Effector memory CD8-positive, alpha-beta T cell (primary cell): Measurements from ENCODE around the gene PITPNC1.
"Not testable (repeated sequence)": the region's sequence is repeated elsewhere in the genome, so short reads cannot be mapped to it uniquely, and the experiment has no call there.

ENCODE experiments used
- ATAC-seq: fragments of 150-1000 bp; cut with Tn5 transposase; replicated peaks from 2 replicates; pipeline ENCODE4 v1.10.0; 2021; ENCODE audit warnings: mild to moderate bottlenecking, moderate library complexity
- DNase-seq, 3 experiments: peaks; one replicate each; pipeline ENCODE4 v3.0.0; 2021
- H3K27ac Mint-ChIP-seq, 2 donors: one replicate each; pipeline ENCODE4 v1.8.0; 2022; ENCODE audit warnings: mild to moderate bottlenecking in 2 of 2, mixed read lengths in 2 of 2, moderate library complexity in 2 of 2
- H3K27me3 Mint-ChIP-seq, 2 donors: one replicate each; pipeline ENCODE4 v1.8.0; 2022; ENCODE audit warnings: mixed read lengths in 2 of 2
- H3K36me3 Mint-ChIP-seq: one replicate; pipeline ENCODE4 v1.8.0; 2022; ENCODE audit warnings: mild to moderate bottlenecking, moderate library complexity, mixed read lengths; ENCODE audit not compliant: insufficient read depth
- H3K4me1 Mint-ChIP-seq, 2 donors: one replicate each; pipeline ENCODE4 v1.8.0; 2022; ENCODE audit warnings: low read depth in 2 of 2, mixed read lengths in 2 of 2
- H3K4me3 Mint-ChIP-seq, 2 donors: one replicate each; pipeline ENCODE4 v1.8.0; 2022; ENCODE audit warnings: mild to moderate bottlenecking in 2 of 2, mixed read lengths in 2 of 2, moderate library complexity in 2 of 2
- H3K9me3 Mint-ChIP-seq, 2 donors: one replicate each; pipeline ENCODE4 v1.8.0; 2022; ENCODE audit warnings: mixed read lengths in 2 of 2

Gene PITPNC1

GRCh38 chr17:67578142-67578457 is 201.0 kb downstream of the PITPNC1 start:
- H3K27me3 Mint-ChIP-seq = no peaks in the 10 kb centered on the region
- no peaks in the 10 kb centered on the region for H3K9me3 Mint-ChIP-seq
- DNase-seq (no peak), ATAC-seq (no peak)
- peaks cover 48% of the 10 kb centered on the region for H3K36me3 Mint-ChIP-seq
- H3K4me1 Mint-ChIP-seq = peaks cover 7 to 38% of the 10 kb centered on the region in 2 donors
- no peak overlapping the region for H3K4me3 Mint-ChIP-seq
- peak overlapping the region; percentile 30 to 90 for H3K27ac Mint-ChIP-seq

GRCh38 chr17:67578679-67579405 is 201.8 kb downstream of the PITPNC1 start:
- DNase-seq = not testable (repeated sequence)

GRCh38 chr17:67582673-67583081 is 205.6 kb downstream of the PITPNC1 start:
- ATAC-seq (no peak), DNase-seq (no peak)
- no peaks in the 10 kb centered on the region for H3K9me3 Mint-ChIP-seq
- peaks cover 39% of the 10 kb centered on the region for H3K36me3 Mint-ChIP-seq
- H3K27me3 Mint-ChIP-seq = no peaks in the 10 kb centered on the region
- H3K27ac Mint-ChIP-seq = no peak overlapping the region
- H3K4me3 Mint-ChIP-seq = no peak overlapping the region
- peaks cover 8 to 23% of the 10 kb centered on the region in 2 donors for H3K4me1 Mint-ChIP-seq

More at GRCh38 chr17:67578679-67579405, 201.8 kb downstream of the PITPNC1 start:
- Mint-ChIP-seq H3K27ac (peak overlapping the region; percentile 30 to 90), H3K36me3 (peaks cover 41% of the 10 kb centered on the region), H3K4me1 (peaks cover 5 to 31% of the 10 kb centered on the region in 2 donors)
- H3K27me3 Mint-ChIP-seq, ATAC-seq, H3K4me3 Mint-ChIP-seq, H3K9me3 Mint-ChIP-seq: not testable (repeated sequence)

GRCh38 chr17:67585077-67585602 is 208.1 kb downstream of the PITPNC1 start:
- DNase-seq (no peak), ATAC-seq (no peak)
- Mint-ChIP-seq H3K9me3 (no peaks in the 10 kb centered on the region), H3K27ac (peak overlapping the region in 1 of 2 donors; percentile 78), H3K27me3 (no peaks in the 10 kb centered on the region), H3K4me3 (no peak overlapping the region), H3K4me1 (peaks cover 13 to 36% of the 10 kb centered on the region in 2 donors), H3K36me3 (peaks cover 21% of the 10 kb centered on the region)

- peaks cover 13 to 36% of the 10 kb centered on the region in 2 donors for H3K4me1 Mint-ChIP-seq
- no peaks in the 10 kb centered on the region for H3K27me3 Mint-ChIP-seq
- peak overlapping the region in 1 of 2 donors; percentile 53 for H3K27ac Mint-ChIP-seq
- no peak overlapping the region for H3K4me3 Mint-ChIP-seq
- peaks cover 13% of the 10 kb centered on the region for H3K36me3 Mint-ChIP-seq
- ATAC-seq (no peak), DNase-seq (no peak)
- H3K9me3 Mint-ChIP-seq = no peaks in the 10 kb centered on the region
Observed at GRCh38 chr17:67588326-67588725, 211.2 kb downstream of the PITPNC1 start.

- DNase-seq (no peak), ATAC-seq (no peak)
- Mint-ChIP-seq H3K9me3 (no peaks in the 10 kb centered on the region), H3K4me1 (peaks cover 5 to 40% of the 10 kb centered on the region in 2 donors), H3K36me3 (peaks cover 16% of the 10 kb centered on the region), H3K27me3 (no peaks in the 10 kb centered on the region), H3K27ac (peak overlapping the region in 1 of 2 donors; percentile 41), H3K4me3 (no peak overlapping the region)
Observed at GRCh38 chr17:67594115-67594880, 217.2 kb downstream of the PITPNC1 start.

GRCh38 chr17:67600408-67600807 is 223.3 kb downstream of the PITPNC1 start:
- H3K9me3 Mint-ChIP-seq = no peaks in the 10 kb centered on the region
- DNase-seq (no peak), ATAC-seq (no peak)
- peaks cover 10 to 46% of the 10 kb centered on the region in 2 donors for H3K4me1 Mint-ChIP-seq
- H3K4me3 Mint-ChIP-seq = no peak overlapping the region
- no peaks in the 10 kb centered on the region for H3K27me3 Mint-ChIP-seq
- no peaks in the 10 kb centered on the region for H3K36me3 Mint-ChIP-seq
- H3K27ac Mint-ChIP-seq = peak overlapping the region in 1 of 2 donors; percentile 9

- H3K4me3 Mint-ChIP-seq = no peak overlapping the region
- H3K36me3 Mint-ChIP-seq = peaks cover 4% of the 10 kb centered on the region
- H3K4me1 Mint-ChIP-seq = peaks cover 17 to 39% of the 10 kb centered on the region in 2 donors
- no peaks in the 10 kb centered on the region for H3K9me3 Mint-ChIP-seq
- ATAC-seq = no peak
- peak overlapping the region; percentile 27 to 50 for H3K27ac Mint-ChIP-seq
- DNase-seq = no peak
- H3K27me3 Mint-ChIP-seq = no peaks in the 10 kb centered on the region
Observed at GRCh38 chr17:67601897-67602296, 224.8 kb downstream of the PITPNC1 start.

GRCh38 chr17:67602444-67602843 is 225.4 kb downstream of the PITPNC1 start:
- Mint-ChIP-seq H3K27ac (peak overlapping the region; percentile 27 to 50), H3K4me1 (peaks cover 19 to 41% of the 10 kb centered on the region in 2 donors), H3K4me3 (no peak overlapping the region), H3K36me3 (peaks cover 6% of the 10 kb centered on the region), H3K9me3 (no peaks in the 10 kb centered on the region), H3K27me3 (no peaks in the 10 kb centered on the region)
- ATAC-seq = no peak
- no peak for DNase-seq

GRCh38 chr17:67602974-67603373 is 225.9 kb downstream of the PITPNC1 start:
- peak overlapping the region; percentile 27 to 50 for H3K27ac Mint-ChIP-seq
- no peaks in the 10 kb centered on the region for H3K9me3 Mint-ChIP-seq
- peaks cover 16 to 38% of the 10 kb centered on the region in 2 donors for H3K4me1 Mint-ChIP-seq
- peak; percentile 81 for ATAC-seq
- DNase-seq = peak; percentile 26 to 56 (median 31)
- no peak overlapping the region for H3K4me3 Mint-ChIP-seq
- H3K27me3 Mint-ChIP-seq = no peaks in the 10 kb centered on the region
- peaks cover 11% of the 10 kb centered on the region for H3K36me3 Mint-ChIP-seq

GRCh38 chr17:67605256-67605912 is 228.3 kb downstream of the PITPNC1 start:
- DNase-seq (no peak), ATAC-seq (no peak)
- H3K27me3 Mint-ChIP-seq = no peaks in the 10 kb centered on the region
- peaks cover 18% of the 10 kb centered on the region for H3K36me3 Mint-ChIP-seq
- peaks cover 19 to 29% of the 10 kb centered on the region in 2 donors for H3K4me1 Mint-ChIP-seq
- H3K27ac Mint-ChIP-seq = peak overlapping the region; percentile 53 to 83
- no peak overlapping the region for H3K4me3 Mint-ChIP-seq
- no peaks in the 10 kb centered on the region for H3K9me3 Mint-ChIP-seq

- peak overlapping the region; percentile 53 to 83 for H3K27ac Mint-ChIP-seq
- no peaks in the 10 kb centered on the region for H3K27me3 Mint-ChIP-seq
- no peak for DNase-seq
- peaks cover 19 to 23% of the 10 kb centered on the region in 2 donors for H3K4me1 Mint-ChIP-seq
- H3K9me3 Mint-ChIP-seq = no peaks in the 10 kb centered on the region
- no peak for ATAC-seq
- no peak overlapping the region for H3K4me3 Mint-ChIP-seq
- peaks cover 18% of the 10 kb centered on the region for H3K36me3 Mint-ChIP-seq
Observed at GRCh38 chr17:67606471-67606870, 229.4 kb downstream of the PITPNC1 start.

GRCh38 chr17:67606896-67607604 is 230.0 kb downstream of the PITPNC1 start:
- Mint-ChIP-seq H3K27me3 (no peaks in the 10 kb centered on the region), H3K4me3 (no peak overlapping the region), H3K9me3 (no peaks in the 10 kb centered on the region), H3K27ac (peak overlapping the region in 1 of 2 donors; percentile 17), H3K4me1 (peaks cover 17 to 20% of the 10 kb centered on the region in 2 donors), H3K36me3 (peaks cover 18% of the 10 kb centered on the region)
- no peak for DNase-seq
- ATAC-seq = no peak
